ENCODE measurements around the gene LASP1.

Gene LASP1

GRCh38 chr17:38917259-38917658, 47.4 kb downstream of the LASP1 start:
- Histone ChIP-seq H3K9me3 (ENCODE audit: control insufficient read depth, insufficient read depth, low read length) (no peaks in the 10 kb centered on the region), H3K4me1 (ENCODE audit: control insufficient read depth, low read length) (peaks cover 13% of the 10 kb centered on the region), H3K27ac (ENCODE audit: low read depth, low read length) (no peak overlapping the region), H4K20me1 (ENCODE audit: control insufficient read depth, insufficient read depth, low read depth, low read length) (no peaks in the 10 kb centered on the region), H3F3A (ENCODE audit: control insufficient read depth, insufficient read depth) (no peaks in the 10 kb centered on the region; the same call in 1 of the 2 replicates), H3K4me2 (ENCODE audit: low read length) (no peak overlapping the region), H3K9me2 (replicated peaks; ENCODE audit: control insufficient read depth, low read length) (no peaks in the 10 kb centered on the region), H3K27me3 (ENCODE audit: control insufficient read depth, low read length) (no peaks in the 10 kb centered on the region), H3K79me2 (ENCODE audit: control insufficient read depth, low read length) (no peaks in the 10 kb centered on the region), H3K36me3 (ENCODE audit: control insufficient read depth, low read length) (peaks cover 49% of the 10 kb centered on the region), H3K4me3 (ENCODE audit: low read length) (no peak overlapping the region)
- TF ChIP-seq CTCF (IDR thresholded peaks at IDR 0.05; ENCODE audit: low read depth, low read length, poor library complexity, severe bottlenecking) = peak; percentile 37
- TF ChIP-seq EZH2phosphoT487 (IDR thresholded peaks at IDR 0.05; ENCODE audit: borderline replicate concordance, low read length) = no peak

- Histone ChIP-seq H3K4me1 (ENCODE audit: control insufficient read depth, low read length) (peaks cover 13% of the 10 kb centered on the region), H3K9me3 (ENCODE audit: control insufficient read depth, insufficient read depth, low read length) (no peaks in the 10 kb centered on the region), H3K27me3 (ENCODE audit: control insufficient read depth, low read length) (no peaks in the 10 kb centered on the region), H3F3A (ENCODE audit: control insufficient read depth, insufficient read depth) (no peaks in the 10 kb centered on the region; the same call in 1 of the 2 replicates), H3K27ac (ENCODE audit: low read depth, low read length) (no peak overlapping the region), H4K20me1 (ENCODE audit: control insufficient read depth, insufficient read depth, low read depth, low read length) (no peaks in the 10 kb centered on the region), H3K4me2 (ENCODE audit: low read length) (no peak overlapping the region), H3K9me2 (replicated peaks; ENCODE audit: control insufficient read depth, low read length) (no peaks in the 10 kb centered on the region), H3K79me2 (ENCODE audit: control insufficient read depth, low read length) (no peaks in the 10 kb centered on the region), H3K36me3 (ENCODE audit: control insufficient read depth, low read length) (peaks cover 40% of the 10 kb centered on the region), H3K4me3 (ENCODE audit: low read length) (no peak overlapping the region)
- no peak for TF ChIP-seq CTCF (IDR thresholded peaks at IDR 0.05; ENCODE audit: low read depth, low read length, poor library complexity, severe bottlenecking)
- TF ChIP-seq EZH2phosphoT487 (IDR thresholded peaks at IDR 0.05; ENCODE audit: borderline replicate concordance, low read length) = no peak
Measured at GRCh38 chr17:38918129-38918913, 48.5 kb downstream of the LASP1 start.

DNA sequence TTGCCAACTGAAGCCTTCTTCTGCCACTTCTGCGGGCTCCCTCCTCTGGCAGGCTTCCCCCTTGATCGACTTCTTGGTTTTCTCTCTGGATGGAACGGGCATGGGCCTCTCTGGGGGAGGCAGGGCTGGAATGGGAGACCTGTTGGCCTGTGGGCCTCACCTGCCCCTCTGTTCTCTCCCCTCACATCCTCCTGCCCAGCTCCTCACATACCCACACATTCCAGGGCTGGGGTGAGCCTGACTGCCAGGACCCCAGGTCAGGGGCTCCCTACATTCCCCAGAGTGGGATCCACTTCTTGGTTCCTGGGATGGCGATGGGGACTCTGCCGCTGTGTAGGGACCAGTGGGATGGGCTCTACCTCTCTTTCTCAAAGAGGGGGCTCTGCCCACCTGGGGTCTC, 49.1 kb downstream of the LASP1 start:
- H4K20me1 ChIP-seq (ENCODE audit: control insufficient read depth, insufficient read depth, low read depth, low read length) = no peaks in the 10 kb centered on the region
- H3K4me1 ChIP-seq (ENCODE audit: control insufficient read depth, low read length) = peaks cover 13% of the 10 kb centered on the region
- H3K79me2 ChIP-seq (ENCODE audit: control insufficient read depth, low read length) = no peaks in the 10 kb centered on the region
- H3K27ac ChIP-seq (ENCODE audit: low read depth, low read length) = no peak overlapping the region
- H3K9me3 ChIP-seq (ENCODE audit: control insufficient read depth, insufficient read depth, low read length) = no peaks in the 10 kb centered on the region
- TF ChIP-seq EZH2phosphoT487 (IDR thresholded peaks at IDR 0.05; ENCODE audit: borderline replicate concordance, low read length) (no peak), CTCF (IDR thresholded peaks at IDR 0.05; ENCODE audit: low read depth, low read length, poor library complexity, severe bottlenecking) (no peak)
- peaks cover 39% of the 10 kb centered on the region for H3K36me3 ChIP-seq (ENCODE audit: control insufficient read depth, low read length)
- H3K4me3 ChIP-seq (ENCODE audit: low read length) = no peak overlapping the region
- no peak overlapping the region for H3K4me2 ChIP-seq (ENCODE audit: low read length)
- H3K27me3 ChIP-seq (ENCODE audit: control insufficient read depth, low read length) = no peaks in the 10 kb centered on the region
- no peaks in the 10 kb centered on the region; the same call in 1 of the 2 replicates for H3F3A ChIP-seq (ENCODE audit: control insufficient read depth, insufficient read depth)
- no peaks in the 10 kb centered on the region for H3K9me2 ChIP-seq (replicated peaks; ENCODE audit: control insufficient read depth, low read length)

Data from DOHH2 (cell line).